Activated T-helper 17 cell treated with anti-CD3 and anti-CD28 coated beads, Interleukin-2, amount 50 U/mL, for 72 hours (primary cell): Measurements from ENCODE around the gene CHP2. TPM values are rescaled to one million over a fixed set of nuclear protein-coding genes. Genes with fewer than 3 reads are reported as not detected.

ENCODE experiments used
- total RNA-seq, 2 donors: library from RNA; stranded (reverse); gene quantifications; one replicate each; pipeline ENCODE4 v1.2.3, GENCODE V29; 2022

Gene CHP2
- total RNA-seq, 2 donors from 2014 or later = not detected

Other genes with a start within 250 kb of the CHP2 start
- gene GGA2, start 244.5 kb upstream of the CHP2 start, total RNA-seq = 100 to 1,000 TPM in 1 of 2 donors, 10 to 100 TPM in 1; 87.2 to 138 TPM
- 10 to 100 TPM; 23.1 to 25.3 TPM for gene EARS2, start 197.7 kb upstream of the CHP2 start, total RNA-seq
- gene UBFD1, start 197.3 kb upstream of the CHP2 start, total RNA-seq = 10 to 100 TPM; 42.1 to 58.2 TPM
- gene NDUFAB1, start 158.7 kb upstream of the CHP2 start, total RNA-seq = 100 to 1,000 TPM in 1 of 2 donors, 10 to 100 TPM in 1; 76.9 to 152 TPM
- gene PALB2, start 113.7 kb upstream of the CHP2 start, total RNA-seq = 10 to 100 TPM; 17.6 to 20.5 TPM
- gene DCTN5, start 113.6 kb upstream of the CHP2 start, total RNA-seq = 10 to 100 TPM; 60.6 to 98.6 TPM
- 100 to 1,000 TPM in 1 of 2 donors, 10 to 100 TPM in 1; 64.0 to 104 TPM for gene PLK1, start 76.1 kb upstream of the CHP2 start, total RNA-seq
- gene ERN2, start 41.8 kb upstream of the CHP2 start, total RNA-seq = not detected
- gene PRKCB, start 81.0 kb downstream of the CHP2 start, total RNA-seq = 10 to 100 TPM; 76.0 to 87.7 TPM